Caco-2 (cell line): ENCODE data around the gene B3GALT4. TPM values are rescaled to one million over a fixed set of nuclear protein-coding genes. Genes with fewer than 3 reads are reported as not detected.
A peak's percentile ranks its signal among the peaks of the same experiment; 100 is the strongest.

Experiments
- BruUV-seq: library from RNA; stranded (reverse); fragments of 400-500 nt; replicated peaks from 2 replicates; lab custom pipeline; 2021; lab: Mats Ljungman, UMichigan
- CTCF ChIA-PET: fragments of 300-600 bp; sonication (Branson Sonifier 250); formaldehyde crosslinking; loops from one replicate; lab custom pipeline; 2022; ENCODE audit warnings: antibody characterized with exemption; lab: Charles Lee
- POLR2A ChIA-PET: fragments of 300-600 bp; sonication (Branson Sonifier 250); formaldehyde crosslinking; loops from one replicate; lab custom pipeline; 2022; ENCODE audit warnings: antibody characterized with exemption; lab: Charles Lee
- DNase-seq, 2 experiments: peaks; one replicate each; pipeline versions ENCODE4 v3.0.0 to v3.0.0-alpha.2; 2020 to 2022
- H3K27me3 ChIP-seq: replicated peaks from 2 replicates; pipeline ENCODE4 v1.6.0; 2011; ENCODE audit warnings: low read length; ENCODE audit not compliant: control insufficient read depth, insufficient read depth
- H3K36me3 ChIP-seq: 2 replicates; pipeline ENCODE4 v1.5.1; 2011; ENCODE audit warnings: low read length; ENCODE audit not compliant: control insufficient read depth, insufficient read depth
- H3K4me1 ChIP-seq: fragments of 250-450 bp; sonication (Bioruptor Pico); 2 replicates; pipeline ENCODE4 v1.5.1; 2020; ENCODE audit warnings: mild to moderate bottlenecking
- H3K4me3 ChIP-seq: 2 replicates; pipeline ENCODE4 v1.5.1; 2011; ENCODE audit warnings: low read depth, mild to moderate bottlenecking, control low read depth, low read length
- H3K9me3 ChIP-seq: fragments of 250-450 bp; sonication (Bioruptor Pico); 2 replicates; pipeline ENCODE4 v1.5.1; 2020; ENCODE audit warnings: mild to moderate bottlenecking, moderate library complexity
- H3K27ac Mint-ChIP-seq: one replicate; pipeline ENCODE4 v1.8.0; 2022; ENCODE audit warnings: mixed read lengths; ENCODE audit not compliant: unreplicated experiment
- H3K27me3 Mint-ChIP-seq: one replicate; pipeline ENCODE4 v1.8.0; 2022; ENCODE audit warnings: mixed read lengths; ENCODE audit not compliant: insufficient read depth, unreplicated experiment
- H3K36me3 Mint-ChIP-seq: one replicate; pipeline ENCODE4 v1.8.0; 2022; ENCODE audit warnings: mild to moderate bottlenecking, mixed read lengths; ENCODE audit not compliant: insufficient read depth, unreplicated experiment
- H3K4me1 Mint-ChIP-seq: one replicate; pipeline ENCODE4 v1.8.0; 2022; ENCODE audit warnings: low read depth, mixed read lengths; ENCODE audit not compliant: unreplicated experiment
- H3K4me3 Mint-ChIP-seq: one replicate; pipeline ENCODE4 v1.8.0; 2022; ENCODE audit warnings: mild to moderate bottlenecking, moderate library complexity, mixed read lengths; ENCODE audit not compliant: unreplicated experiment
- H3K9me3 Mint-ChIP-seq: one replicate; pipeline ENCODE4 v1.8.0; 2022; ENCODE audit warnings: mixed read lengths; ENCODE audit not compliant: unreplicated experiment
- CTCF ChIP-seq, 2 experiments: fragments of 200-600 bp in 1 of 2; IDR thresholded peaks; 1 replicate in 1 of 2; 2 replicates in 1 of 2; pipeline versions ENCODE4 v1.5.1 to v1.8.0; 2011 to 2022; ENCODE audit warnings: antibody characterized with exemption in 1 of 2, control low read depth in 1 of 2, inconsistent platforms in 1 of 2, low read depth in 1 of 2, low read length in 1 of 2, mild to moderate bottlenecking in 1 of 2, moderate library complexity in 1 of 2; ENCODE audit not compliant: insufficient read depth in 1 of 2, severe bottlenecking in 1 of 2, unreplicated experiment in 1 of 2
- intact Hi-C: fragments of 100-400 bp; cut with micrococcal nuclease; formaldehyde crosslinking; loops from one replicate; pipeline ENCODE4 v1.10.0; 2022; ENCODE audit not compliant: unreplicated experiment
- total RNA-seq: library from RNA; stranded (reverse); gene quantifications from 2 replicates; pipeline ENCODE4 v1.2.3, GENCODE V29; 2022

B3GALT4 gene
- total RNA-seq, 1 experiment from 2014 or later: 0.34 TPM

GRCh38 chr6:33290459-33290858 is 13.5 kb downstream of the B3GALT4 start:
- H3K36me3 Mint-ChIP-seq: peaks cover 57% of the 10 kb centered on the region
- no TSS peak for BruUV-seq
- intact Hi-C loops: no loop called here
- no peaks in the 10 kb centered on the region for H3K27me3 Mint-ChIP-seq
- DNase-seq: no peak
- Histone ChIP-seq H3K9me3 (no peaks in the 10 kb centered on the region), H3K4me1 (peaks cover 7% of the 10 kb centered on the region; the same call in 1 of the 2 replicates), H3K36me3 (0 out of 2 replicates have a peak, but pooled peaks cover 2% of the 10 kb centered on the region), H3K4me3 (peak overlapping the region; percentile 65), H3K27me3 (no peaks in the 10 kb centered on the region)
- POLR2A ChIA-PET: interaction anchor here (2.3 to 2.5 kb wide), 2 partner anchors 27 to 319 kb away, joined by 8 to 22 read pairs; partner anchors contain the start of gene ZBTB22
- peak overlapping the region; percentile 87 for H3K4me3 Mint-ChIP-seq
- H3K27ac Mint-ChIP-seq: peak overlapping the region; percentile 94
- CTCF ChIA-PET: interaction anchor here (1.0 kb wide), 1 partner anchor 9 kb away, joined by 7 read pairs; the partner anchor contains the start of gene RGL2
- H3K4me1 Mint-ChIP-seq: peaks cover 15% of the 10 kb centered on the region
- H3K9me3 Mint-ChIP-seq: no peaks in the 10 kb centered on the region
- TF ChIP-seq CTCF (IDR thresholded peaks at IDR 0.05; ENCODE audit: insufficient read depth in 1 of 2, low read depth in 1 of 2, low read length in 1 of 2, severe bottlenecking in 1 of 2, unreplicated experiment in 1 of 2): no peak

GRCh38 chr6:33292996-33293682 is 16.2 kb downstream of the B3GALT4 start:
- H3K27me3 Mint-ChIP-seq: no peaks in the 10 kb centered on the region
- peaks cover 56% of the 10 kb centered on the region for H3K36me3 Mint-ChIP-seq
- no TSS peak for BruUV-seq
- intact Hi-C loops: no loop called here
- H3K27me3 ChIP-seq: no peaks in the 10 kb centered on the region
- POLR2A ChIA-PET: no interaction called here
- no peaks in the 10 kb centered on the region for H3K9me3 Mint-ChIP-seq
- H3K36me3 ChIP-seq: peaks cover 2% of the 10 kb centered on the region; the same call in 1 of the 2 replicates
- H3K4me3 Mint-ChIP-seq: no peak overlapping the region
- CTCF ChIA-PET: no interaction called here
- no peak overlapping the region for H3K4me3 ChIP-seq
- H3K4me1 Mint-ChIP-seq: peaks cover 24% of the 10 kb centered on the region
- no peak for TF ChIP-seq CTCF (IDR thresholded peaks at IDR 0.05; ENCODE audit: insufficient read depth in 1 of 2, low read depth in 1 of 2, low read length in 1 of 2, severe bottlenecking in 1 of 2, unreplicated experiment in 1 of 2)
- no peak for DNase-seq
- no peaks in the 10 kb centered on the region for H3K9me3 ChIP-seq
- peaks cover 20% of the 10 kb centered on the region for H3K4me1 ChIP-seq
- H3K27ac Mint-ChIP-seq: no peak overlapping the region

- no TSS peak for BruUV-seq
- ChIA-PET CTCF (interaction anchor here (0.6 kb wide), 1 partner anchor 668 kb away, joined by 4 read pairs; no protein-coding TSS in a partner anchor), POLR2A (no interaction called here)
- H3K27me3 Mint-ChIP-seq: no peaks in the 10 kb centered on the region
- Histone ChIP-seq H3K9me3 (no peaks in the 10 kb centered on the region), H3K4me3 (no peak overlapping the region), H3K4me1 (peaks cover 20% of the 10 kb centered on the region), H3K36me3 (peaks cover 2% of the 10 kb centered on the region), H3K27me3 (no peaks in the 10 kb centered on the region)
- H3K4me3 Mint-ChIP-seq: no peak overlapping the region
- H3K27ac Mint-ChIP-seq: no peak overlapping the region
- peaks cover 26% of the 10 kb centered on the region for H3K4me1 Mint-ChIP-seq
- no peak for DNase-seq
- peaks cover 57% of the 10 kb centered on the region for H3K36me3 Mint-ChIP-seq
- TF ChIP-seq CTCF (IDR thresholded peaks at IDR 0.05; ENCODE audit: insufficient read depth in 1 of 2, low read depth in 1 of 2, low read length in 1 of 2, severe bottlenecking in 1 of 2, unreplicated experiment in 1 of 2): no peak
- intact Hi-C loops: no loop called here
- no peaks in the 10 kb centered on the region for H3K9me3 Mint-ChIP-seq
Measured at GRCh38 chr6:33294086-33294823, 17.3 kb downstream of the B3GALT4 start.
